K562 (cell line): ENCODE results near the gene ZNF24. TPM values are rescaled to one million over a fixed set of nuclear protein-coding genes. Genes with fewer than 3 reads are reported as not detected.

Source experiments
- ATAC-seq: fragments of 200-7000 bp; cut with Tn5 transposase; 3 replicates; pipeline ENCODE4 v1.9.1; 2020; ENCODE audit warnings: moderate library complexity
- BruUV-seq: library from RNA; stranded (reverse); fragments of 400-500 nt; replicated peaks from 2 replicates; lab custom pipeline; 2021; lab: Mats Ljungman, UMichigan
- CTCF ChIA-PET: fragments of 300-600 bp; formaldehyde crosslinking; extraction: SDS; loops from one replicate; lab custom pipeline; 2021; ENCODE audit warnings: low intra/inter-chr PET ratio; lab: Yijun Ruan, JAX
- POLR2A ChIA-PET: fragments of 300-600, 350-650 bp; sonication (Branson Sonifier 250); formaldehyde crosslinking; extraction: SDS; loops from one replicate; lab custom pipeline; 2021; ENCODE audit warnings: antibody characterized with exemption, inconsistent platforms; lab: Yijun Ruan, JAX
- DNase-seq, 4 experiments: peaks; one replicate each; pipeline versions ENCODE4 v3.0.0 to v3.0.0-alpha.2; 2011 to 2018; ENCODE audit warnings: low spot score in 3 of 4, mixed read lengths in 3 of 4; ENCODE audit errors: extremely low read depth in 1 of 4
- FAIRE-seq: peaks from 2 replicates; lab custom pipeline; 2011; peaks lifted over from hg19 to GRCh38; lab: Jason Lieb, UNC
- H2AFZ ChIP-seq: 2 replicates; pipeline ENCODE4 v1.6.0; 2011; ENCODE audit warnings: low read depth, low read length, control low read depth, inconsistent platforms
- H3K27ac ChIP-seq: fragments of 200-600 bp; 3 replicates; pipeline ENCODE4 v1.8.0; 2011; ENCODE audit warnings: low read depth, mild to moderate bottlenecking, control low read depth, inconsistent platforms, low read length, moderate library complexity, mixed read lengths; ENCODE audit errors: extremely low read depth
- H3K27me3 ChIP-seq, 2 experiments: fragments of 300-600 bp in 1 of 2; 2 replicates in 1 of 2; 3 replicates in 1 of 2; pipeline versions ENCODE4 v1.6.0 to v1.8.0; 2011; ENCODE audit warnings: inconsistent platforms in 2 of 2, low read length in 2 of 2, mild to moderate bottlenecking in 1 of 2, mixed read lengths in 1 of 2, moderate library complexity in 1 of 2; ENCODE audit not compliant: control insufficient read depth in 2 of 2, insufficient read depth in 2 of 2
- H3K36me3 ChIP-seq: fragments of 300-600 bp; 3 replicates; pipeline ENCODE4 v1.8.0; 2011; ENCODE audit warnings: mild to moderate bottlenecking, low read length, inconsistent platforms; ENCODE audit not compliant: control insufficient read depth, insufficient read depth
- H3K4me1 ChIP-seq, 2 experiments: fragments of 200-600 bp in 1 of 2; replicated peaks in 1 of 2; 2 replicates in 1 of 2; 3 replicates in 1 of 2; pipeline versions ENCODE4 v1.5.1 to v1.8.0; 2011; ENCODE audit warnings: inconsistent platforms in 2 of 2, low read length in 2 of 2, mild to moderate bottlenecking in 1 of 2, mixed read lengths in 1 of 2, moderate library complexity in 1 of 2; ENCODE audit not compliant: control insufficient read depth in 2 of 2, insufficient read depth in 2 of 2
- H3K4me2 ChIP-seq: 2 replicates; pipeline ENCODE4 v1.6.1; 2011; ENCODE audit warnings: low read length, control low read depth, inconsistent platforms, mixed read lengths; ENCODE audit not compliant: insufficient read depth
- H3K4me3 ChIP-seq: fragments of 200-600 bp; sonication (generic), shearing (Covaris generic); 2 replicates; pipeline ENCODE4 v1.5.1; 2016; ENCODE audit warnings: control low read depth, inconsistent platforms
- H3K79me2 ChIP-seq: fragments of 200-600 bp; 3 replicates; pipeline ENCODE4 v1.8.0; 2011; ENCODE audit warnings: low read length, inconsistent platforms; ENCODE audit not compliant: control insufficient read depth, insufficient read depth
- H3K9ac ChIP-seq, 2 experiments: 2 replicates each; pipeline versions ENCODE4 v1.6.0 to v1.6.1; 2011; ENCODE audit warnings: low read depth in 2 of 2, low read length in 2 of 2, control low read depth in 1 of 2, inconsistent platforms in 1 of 2, mild to moderate bottlenecking in 1 of 2, mixed read lengths in 1 of 2; ENCODE audit not compliant: insufficient read depth in 1 of 2
- H3K9me1 ChIP-seq: one replicate; pipeline ENCODE4 v1.6.0; 2011; ENCODE audit warnings: inconsistent platforms, mild to moderate bottlenecking, low read length, moderate library complexity; ENCODE audit not compliant: control insufficient read depth, insufficient read depth
- H3K9me3 ChIP-seq: replicated peaks from 2 replicates; pipeline ENCODE4 v1.5.1; 2011; ENCODE audit warnings: low read depth, low read length, inconsistent platforms; ENCODE audit not compliant: control insufficient read depth, insufficient read depth
- H4K20me1 ChIP-seq: replicated peaks from 2 replicates; pipeline ENCODE4 v1.6.1; 2011; ENCODE audit warnings: low read length, inconsistent platforms, mixed read lengths; ENCODE audit not compliant: control insufficient read depth, insufficient read depth
- BHLHE40 ChIP-seq: IDR thresholded peaks from 2 replicates; pipeline ENCODE4 v1.6.1; 2011; ENCODE audit warnings: low read length, improper control_type of control experiment
- CC2D1A ChIP-seq: fragments of 450-650 bp; IDR thresholded peaks from 2 replicates; pipeline ENCODE4 v1.6.1; 2017; ENCODE audit warnings: mild to moderate bottlenecking
- E2F1 ChIP-seq: sonication (generic); formaldehyde crosslinking; IDR thresholded peaks from 2 replicates; pipeline ENCODE4 v1.8.1; 2023; ENCODE audit warnings: mild to moderate bottlenecking, missing genetic modification reagents, moderate library complexity
- MCM7 ChIP-seq, 2 experiments: fragments of 450-650 bp; IDR thresholded peaks; 2 replicates each; pipeline ENCODE4 v1.6.1; 2016 to 2018
- MTA2 ChIP-seq: fragments of 450-650 bp; IDR thresholded peaks from 2 replicates; pipeline ENCODE4 v1.6.1; 2016; ENCODE audit warnings: low read depth
- PREB ChIP-seq: sonication (generic); formaldehyde crosslinking; IDR thresholded peaks from 2 replicates; pipeline ENCODE4 v1.8.1; 2023; ENCODE audit warnings: mild to moderate bottlenecking, missing genetic modification reagents
- THAP12 ChIP-seq: fragments of 250-450 bp; sonication (Bioruptor Pico); IDR thresholded peaks from 2 replicates; pipeline ENCODE4 v1.9.0; 2021; ENCODE audit warnings: mild to moderate bottlenecking, inconsistent platforms
- ZFP91 ChIP-seq: sonication (generic); formaldehyde crosslinking; IDR thresholded peaks from 2 replicates; pipeline ENCODE4 v1.8.0; 2022; ENCODE audit warnings: mild to moderate bottlenecking, missing genetic modification reagents
- ZNF184 ChIP-seq: sonication (generic); formaldehyde crosslinking; IDR thresholded peaks from 2 replicates; pipeline ENCODE4 v1.5.0; 2020; ENCODE audit warnings: missing genetic modification reagents
- ZNF232 ChIP-seq: sonication (generic); formaldehyde crosslinking; IDR thresholded peaks from 2 replicates; pipeline ENCODE4 v1.8.0; 2022; ENCODE audit warnings: mild to moderate bottlenecking, missing genetic modification reagents
- ZNF347 ChIP-seq: fragments of 450-650 bp; formaldehyde crosslinking; IDR thresholded peaks from 2 replicates; pipeline ENCODE4 v1.4.0; 2020; ENCODE audit warnings: low read depth, mild to moderate bottlenecking, moderate library complexity
- WGBS: fragments of 100-300 bp; shearing (Covaris generic); methylation state at CpG from one replicate; pipeline ENCODE4 v1.1.6; 2016; ENCODE audit warnings: low coverage, mixed read lengths; ENCODE audit not compliant: insufficient coverage; ENCODE audit errors: missing lambda C conversion rate; 5-methylcytosine and 5-hydroxymethylcytosine counted together
- in situ Hi-C: fragments of 300-500 bp; cut with MboI; formaldehyde crosslinking; loops from 4 replicates; pipeline ENCODE4 v1.15.0; 2018; ENCODE audit warnings: inconsistent platforms, mixed read lengths
- intact Hi-C: fragments of 100-400 bp; cut with micrococcal nuclease; formaldehyde crosslinking; loops from 2 replicates; pipeline ENCODE4 v1.14.2; 2022
- polyA plus RNA-seq, 8 experiments: library from polyadenylated mRNA; depleted of rRNA in 4 of 8; stranded (reverse) in 5 of 8; unstranded in 3 of 8; fragments of >200 nt; fragmentation: Nextera tagmentation in 2 of 8; fragmentation: Illumina TruSeq in 1 of 8; extraction: Ambion mirVana in 2 of 8; extraction: Trizol in 1 of 8; gene quantifications; 2 replicates each; pipeline versions ENCODE4 v1.2.1 to v1.2.3, GENCODE V29; 2011 to 2014; ENCODE audit warnings: inconsistent platforms in 1 of 8, missing spikeins in 1 of 8
- total RNA-seq, 7 experiments: library from RNA; depleted of rRNA in 6 of 7; stranded (reverse); fragments of >200 nt in 6 of 7; fragmentation: Illumina TruSeq in 2 of 7; extraction: Trizol in 2 of 7; gene quantifications; 2 replicates each; pipeline versions ENCODE4 v1.2.1 to v1.2.3, GENCODE V29; 2011 to 2021; ENCODE audit warnings: low replicate concordance in 1 of 7

ZNF24 gene
- total and polyA plus RNA-seq, 9 of the 15 experiments (the other 6 are each of a cell fraction or from before 2014, with no cell fraction given), result 35.7 to 72.8 (median 54.1) TPM

- ChIA-PET POLR2A (interaction anchor here (0.6 to 0.8 kb wide), 2 partner anchors 168 to 946 kb away, joined by 3 to 4 read pairs; no protein-coding TSS in a partner anchor), CTCF (interaction anchor here (0.7 kb wide), 1 partner anchor 218 kb away, joined by 3 read pairs; no protein-coding TSS in a partner anchor)
- Histone ChIP-seq H3K36me3 (no peaks in the 10 kb centered on the region), H3K4me1 (no peaks in the 10 kb centered on the region), H4K20me1 (no peaks in the 10 kb centered on the region), H2AFZ (no peak overlapping the region), H3K9ac (no peak overlapping the region), H3K4me3 (no peak overlapping the region), H3K27ac (no peak overlapping the region), H3K4me2 (no peak overlapping the region), H3K79me2 (no peaks in the 10 kb centered on the region), H3K9me1 (no peaks in the 10 kb centered on the region), H3K9me3 (no peaks in the 10 kb centered on the region), H3K27me3 (0 out of 5 replicates have a peak, but pooled peaks cover 0 to 2% of the 10 kb centered on the region in 2 experiments)
- ATAC-seq, result no peak
- in situ Hi-C loops (loop anchor here (10.0 kb wide), 1 partner anchor 572 kb away; no protein-coding TSS in a partner anchor), intact Hi-C loops (loop anchor here (10.0 kb wide), 1 partner anchor 572 kb away; no protein-coding TSS in a partner anchor)
- no TSS peak for BruUV-seq
- WGBS, result 10% methylated on average over 2 of the region's 2 CpGs
- FAIRE-seq, result no peak
- DNase-seq, result no peak
- TF ChIP-seq ZNF184 (CRISPR knock-in tag), result no peak
- TF ChIP-seq ZNF347 (CRISPR knock-in tag), result no peak
- TF ChIP-seq THAP12 (CRISPR knock-in tag), result no peak
- no peak for TF ChIP-seq PREB (CRISPR knock-in tag)
- no peak for TF ChIP-seq ZFP91 (CRISPR knock-in tag)
- TF ChIP-seq ZNF232 (CRISPR knock-in tag), result no peak
- no peak for TF ChIP-seq MTA2
- no peak for TF ChIP-seq CC2D1A
- no peak for TF ChIP-seq BHLHE40
- no peak for TF ChIP-seq MCM7 (IDR thresholded peaks at IDR 0.05)
- no peak for TF ChIP-seq E2F1 (CRISPR knock-in tag)
Observed at GRCh38 chr18:35383136-35383535, 38.9 kb upstream of the ZNF24 start.
